BLaER1 (cell line): ENCODE data around the gene SRSF9.
A peak's percentile ranks its signal among the peaks of the same experiment; 100 is the strongest.
"Not testable (repeated sequence)": the region's sequence is repeated elsewhere in the genome, so short reads cannot be mapped to it uniquely, and the experiment has no call there.

Experiments used
- H3K27ac ChIP-seq: shearing (Covaris generic); formaldehyde crosslinking; 2 replicates; pipeline ENCODE4 v1.8.1; 2022
- H3K27me3 ChIP-seq: shearing (Covaris generic); formaldehyde crosslinking; 2 replicates; pipeline ENCODE4 v1.8.1; 2022
- H3K36me3 ChIP-seq: shearing (Covaris generic); formaldehyde crosslinking; 2 replicates; pipeline ENCODE4 v1.8.1; 2022
- H3K4me1 ChIP-seq: shearing (Covaris generic); formaldehyde crosslinking; 2 replicates; pipeline ENCODE4 v1.8.1; 2022
- H3K4me2 ChIP-seq: shearing (Covaris generic); formaldehyde crosslinking; 2 replicates; pipeline ENCODE4 v1.8.1; 2022
- H3K4me3 ChIP-seq: shearing (Covaris generic); formaldehyde crosslinking; 2 replicates; pipeline ENCODE4 v1.8.1; 2022
- H3K9ac ChIP-seq: shearing (Covaris generic); formaldehyde crosslinking; 2 replicates; pipeline ENCODE4 v1.8.1; 2022
- H3K9me3 ChIP-seq: shearing (Covaris generic); formaldehyde crosslinking; 2 replicates; pipeline ENCODE4 v1.8.1; 2022
- H4K20me1 ChIP-seq: shearing (Covaris generic); formaldehyde crosslinking; 2 replicates; pipeline ENCODE4 v1.8.1; 2022
- Cebpa-rat ChIP-seq: shearing (Covaris generic); IDR thresholded peaks from 2 replicates; pipeline ENCODE4 v1.8.1; 2022

The SRSF9 gene

DNA sequence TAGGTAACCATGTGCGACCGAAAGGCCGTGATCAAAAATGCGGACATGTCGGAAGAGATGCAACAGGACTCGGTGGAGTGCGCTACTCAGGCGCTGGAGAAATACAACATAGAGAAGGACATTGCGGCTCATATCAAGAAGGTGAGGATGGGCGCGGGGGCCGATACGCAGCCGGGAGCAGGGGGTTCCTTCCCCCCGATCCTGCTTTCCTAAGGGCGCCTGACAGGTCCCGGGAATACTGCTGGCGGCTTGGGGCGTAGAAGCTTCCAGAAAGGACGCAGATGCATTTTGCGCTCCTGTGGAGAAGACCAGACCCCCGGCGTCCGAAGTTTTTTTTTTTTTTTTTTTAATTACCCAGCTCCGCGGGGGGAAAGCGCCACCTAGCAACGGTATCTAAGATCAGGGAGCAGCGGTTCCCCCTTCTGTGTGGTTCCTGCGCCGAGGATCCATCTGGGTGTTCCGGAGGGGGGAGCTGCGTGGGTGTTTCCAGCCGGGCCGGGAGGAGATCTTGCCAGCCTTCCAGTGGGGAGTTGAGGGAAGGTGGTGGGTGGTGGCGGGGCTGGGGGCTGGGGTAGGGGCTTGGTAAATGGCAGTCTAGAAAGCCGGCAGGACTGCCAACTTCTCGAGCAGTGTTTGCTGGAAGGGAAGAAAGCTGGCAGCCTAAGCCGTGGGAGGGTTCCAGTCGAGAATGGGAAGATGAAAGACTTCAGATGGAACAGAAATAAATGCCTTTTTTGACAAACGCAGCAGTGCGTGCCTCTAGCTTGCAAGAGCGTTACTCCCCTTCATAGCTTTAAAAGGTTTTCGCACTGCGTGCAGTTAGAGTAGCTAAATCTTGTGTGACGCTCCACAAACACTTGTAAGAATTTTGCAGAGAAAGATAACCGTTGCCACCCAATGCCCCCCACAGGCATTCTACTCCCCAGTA, 27.1 kb upstream of the SRSF9 start:
- TF ChIP-seq Cebpa-rat, result no peak
- Histone ChIP-seq H3K4me2 (peak overlapping the region; percentile 81), H3K27ac (peak overlapping the region; percentile 79), H4K20me1 (peaks cover 52% of the 10 kb centered on the region), H3K27me3 (no peaks in the 10 kb centered on the region), H3K4me1 (peaks cover 31% of the 10 kb centered on the region), H3K9me3 (no peaks in the 10 kb centered on the region), H3K36me3 (peaks cover 45% of the 10 kb centered on the region), H3K9ac (peak overlapping the region; percentile 91), H3K4me3 (peak overlapping the region; percentile 92)

- Histone ChIP-seq H3K4me3 (peak within 1 kb of the TSS; percentile 92), H4K20me1 (peaks cover 43% of the 10 kb centered on the region), H3K4me2 (peak within 1 kb of the TSS; percentile 89), H3K36me3 (peaks cover 45% of the 10 kb centered on the region), H3K27ac (peak within 1 kb of the TSS; percentile 79), H3K4me1 (peaks cover 31% of the 10 kb centered on the region), H3K9ac (peak within 1 kb of the TSS; percentile 91), H3K27me3 (no peaks in the 10 kb centered on the region), H3K9me3 (no peaks in the 10 kb centered on the region)
- no peak for TF ChIP-seq Cebpa-rat
These were observed 26.3 kb upstream of the SRSF9 start, which contains the start of gene DYNLL1 for GRCh38 chr12:120495731-120496412. Gene DYNLL1, plus strand, starts transcription at chr12:120496113. Its CDS starts 309 bp downstream, at chr12:120496422.

- H3K27me3 ChIP-seq, result no peaks in the 10 kb centered on the region
- peak overlapping the region; percentile 89 for H3K4me2 ChIP-seq
- 0 out of 2 replicates have a peak overlapping the region, but pooled peaks have one; percentile 53 for H3K27ac ChIP-seq
- H3K9ac ChIP-seq, result peak overlapping the region; percentile 63
- peaks cover 45% of the 10 kb centered on the region for H3K36me3 ChIP-seq
- no peak for TF ChIP-seq Cebpa-rat
- peaks cover 31% of the 10 kb centered on the region for H3K4me1 ChIP-seq
- H4K20me1 ChIP-seq, result peaks cover 40% of the 10 kb centered on the region
- H3K9me3 ChIP-seq, result no peaks in the 10 kb centered on the region
- peak overlapping the region; percentile 92 for H3K4me3 ChIP-seq
These were observed 25.7 kb upstream of the SRSF9 start for GRCh38 chr12:120495186-120495730.

DNA sequence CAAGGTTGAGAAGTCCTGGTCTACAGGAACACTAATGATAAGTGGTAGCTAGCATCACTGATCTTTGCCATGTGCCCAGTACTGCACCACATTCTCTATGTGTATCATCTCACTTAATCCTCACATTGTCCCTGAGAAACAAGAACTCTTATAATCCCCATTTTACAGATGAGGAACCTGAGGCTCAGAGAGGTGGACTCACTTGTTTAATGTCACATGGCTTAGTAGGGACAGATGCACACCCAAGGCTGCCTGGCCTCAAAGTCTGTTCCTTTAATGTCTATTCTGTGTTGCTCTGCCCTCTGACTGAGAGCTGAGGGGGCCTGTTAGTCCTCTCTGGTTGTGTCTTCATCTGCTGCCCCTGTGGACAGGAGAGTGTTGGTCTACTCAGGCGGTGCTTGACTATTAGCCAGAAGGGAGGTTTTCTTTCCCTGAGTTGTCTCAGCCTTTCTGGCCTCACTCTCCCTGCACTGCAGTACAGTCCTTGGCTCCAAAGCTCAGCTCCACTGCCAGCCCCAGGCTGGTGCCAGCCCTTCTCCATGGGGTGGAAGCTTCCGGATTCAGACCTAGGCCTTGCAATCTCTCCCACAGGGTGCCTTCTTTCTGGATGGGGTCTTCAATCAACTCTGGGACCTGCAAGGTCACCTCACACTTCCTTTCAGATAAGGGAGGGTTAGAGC, 21.4 kb upstream of the SRSF9 start:
- no peaks in the 10 kb centered on the region for H3K27me3 ChIP-seq
- H3K4me2 ChIP-seq, result no peak overlapping the region
- no peaks in the 10 kb centered on the region for H3K9me3 ChIP-seq
- H4K20me1 ChIP-seq, result no peaks in the 10 kb centered on the region
- H3K36me3 ChIP-seq, result peaks cover 28% of the 10 kb centered on the region
- no peak overlapping the region for H3K4me3 ChIP-seq
- no peak overlapping the region for H3K27ac ChIP-seq
- H3K9ac ChIP-seq, result no peak overlapping the region
- TF ChIP-seq Cebpa-rat, result no peak
- H3K4me1 ChIP-seq, result peaks cover 20% of the 10 kb centered on the region

GRCh38 chr12:120490325-120490724, 20.8 kb upstream of the SRSF9 start:
- H3K4me1 ChIP-seq, result peaks cover 25% of the 10 kb centered on the region
- TF ChIP-seq Cebpa-rat, result no peak

DNA sequence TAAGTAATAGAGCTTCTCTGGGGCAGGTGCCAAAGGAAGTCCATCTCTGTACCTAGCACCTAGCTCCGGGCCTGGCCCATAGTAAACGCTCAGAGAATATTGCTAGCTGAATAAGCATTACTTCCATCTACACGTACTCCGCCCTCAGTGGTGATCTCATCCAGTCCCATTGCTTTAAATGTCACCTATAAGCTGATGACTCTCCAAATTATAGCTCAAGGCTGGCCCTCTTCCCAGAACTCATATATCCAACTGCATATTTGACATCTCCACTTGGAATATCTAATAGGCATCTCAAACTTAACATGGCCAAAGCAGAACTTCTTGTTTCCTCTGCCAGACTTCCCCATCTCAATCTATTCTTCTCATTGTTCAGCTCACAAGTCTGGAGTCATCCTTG, 19.5 kb upstream of the SRSF9 start:
- no peaks in the 10 kb centered on the region for H3K9me3 ChIP-seq

More at GRCh38 chr12:120490325-120490724, 20.8 kb upstream of the SRSF9 start:
- no peak overlapping the region for H3K27ac ChIP-seq
- no peak overlapping the region for H3K9ac ChIP-seq
- no peaks in the 10 kb centered on the region for H4K20me1 ChIP-seq
- H3K4me2 ChIP-seq, result no peak overlapping the region
- no peak overlapping the region for H3K4me3 ChIP-seq
- H3K9me3 ChIP-seq, result no peaks in the 10 kb centered on the region
- H3K27me3 ChIP-seq, result no peaks in the 10 kb centered on the region
- peaks cover 28% of the 10 kb centered on the region for H3K36me3 ChIP-seq

DNA sequence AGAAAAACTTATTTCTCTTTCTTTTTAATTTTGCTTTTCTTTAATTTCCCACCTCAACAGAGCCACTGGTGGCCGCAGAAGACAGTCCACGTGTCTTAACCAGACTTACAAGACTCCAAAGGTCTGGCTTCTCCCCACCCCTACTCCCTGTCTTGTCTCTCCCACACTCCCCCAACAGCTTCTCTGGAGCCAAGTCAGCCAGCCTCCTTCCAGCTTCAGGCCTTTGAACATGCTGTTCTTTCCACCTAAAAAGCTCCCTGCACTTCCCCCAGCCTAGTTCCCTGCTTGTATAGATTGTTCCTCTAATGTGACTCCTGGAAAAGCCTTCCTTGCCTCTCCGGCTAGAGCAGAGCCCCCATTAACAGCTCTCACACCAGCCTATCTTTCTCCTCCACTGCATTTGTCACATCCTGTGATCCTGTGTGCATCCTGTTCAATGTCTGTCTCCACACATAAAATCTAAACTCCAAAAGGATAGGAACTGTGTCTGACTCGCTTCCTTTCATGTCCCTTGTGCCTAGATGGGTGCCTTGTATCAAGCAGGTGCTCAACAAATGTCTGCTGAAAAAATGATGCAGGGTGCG, 18.6 kb upstream of the SRSF9 start:
- H3K4me1 ChIP-seq, result peaks cover 20% of the 10 kb centered on the region
- no peak for TF ChIP-seq Cebpa-rat
- no peaks in the 10 kb centered on the region for H3K9me3 ChIP-seq
- no peak overlapping the region for H3K4me3 ChIP-seq
- 0 out of 2 replicates have a peak overlapping the region, but pooled peaks have one; percentile 1 for H3K27ac ChIP-seq
- peaks cover 28% of the 10 kb centered on the region for H3K36me3 ChIP-seq
- no peaks in the 10 kb centered on the region for H3K27me3 ChIP-seq
- no peaks in the 10 kb centered on the region for H4K20me1 ChIP-seq
- H3K9ac ChIP-seq, result no peak overlapping the region
- no peak overlapping the region for H3K4me2 ChIP-seq

More for the DNA sequence above, 19.5 kb upstream of the SRSF9 start:
- H3K4me2 ChIP-seq, result no peak overlapping the region
- TF ChIP-seq Cebpa-rat, result no peak
- H3K27me3 ChIP-seq, result no peaks in the 10 kb centered on the region
- H3K4me1 ChIP-seq, result peaks cover 15% of the 10 kb centered on the region
- H3K36me3 ChIP-seq, result peaks cover 28% of the 10 kb centered on the region
- H3K4me3 ChIP-seq, result no peak overlapping the region
- H3K27ac ChIP-seq, result no peak overlapping the region
- no peak overlapping the region for H3K9ac ChIP-seq
- H4K20me1 ChIP-seq, result no peaks in the 10 kb centered on the region

DNA sequence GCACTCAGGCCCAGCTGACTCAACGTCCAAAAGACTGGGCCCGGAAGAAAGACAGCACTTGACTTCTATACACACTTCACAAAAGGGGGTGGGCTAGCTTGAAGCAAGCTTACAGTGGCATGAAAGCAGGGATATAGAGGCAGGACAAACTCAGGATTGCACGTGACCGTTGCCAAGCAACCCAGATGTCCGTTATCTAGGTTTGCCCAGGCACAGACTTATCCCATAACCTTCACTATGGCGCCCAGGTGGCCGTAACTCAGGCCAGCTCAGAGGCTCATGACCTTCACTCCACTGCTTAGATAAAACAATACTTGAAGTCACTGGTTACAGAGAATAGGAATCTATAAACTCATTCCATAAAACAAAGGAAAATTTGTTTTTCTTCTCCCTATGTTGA, 18.0 kb upstream of the SRSF9 start:
- H3K9ac ChIP-seq, H3K27ac ChIP-seq, H3K4me3 ChIP-seq, H4K20me1 ChIP-seq, H3K27me3 ChIP-seq, H3K4me2 ChIP-seq, H3K9me3 ChIP-seq: not testable (repeated sequence)
- peaks cover 20% of the 10 kb centered on the region for H3K4me1 ChIP-seq
- peaks cover 33% of the 10 kb centered on the region for H3K36me3 ChIP-seq
